ENCODE results near the gene G6PC2.
A peak's percentile ranks its signal among the peaks of the same experiment; 100 is the strongest.
"Not testable (repeated sequence)": the region's sequence is repeated elsewhere in the genome, so short reads cannot be mapped to it uniquely, and the experiment has no call there.

G6PC2 gene, protein sequence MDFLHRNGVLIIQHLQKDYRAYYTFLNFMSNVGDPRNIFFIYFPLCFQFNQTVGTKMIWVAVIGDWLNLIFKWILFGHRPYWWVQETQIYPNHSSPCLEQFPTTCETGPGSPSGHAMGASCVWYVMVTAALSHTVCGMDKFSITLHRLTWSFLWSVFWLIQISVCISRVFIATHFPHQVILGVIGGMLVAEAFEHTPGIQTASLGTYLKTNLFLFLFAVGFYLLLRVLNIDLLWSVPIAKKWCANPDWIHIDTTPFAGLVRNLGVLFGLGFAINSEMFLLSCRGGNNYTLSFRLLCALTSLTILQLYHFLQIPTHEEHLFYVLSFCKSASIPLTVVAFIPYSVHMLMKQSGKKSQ
- total RNA-seq = 0 reads per million in 2 experiments

DNA sequence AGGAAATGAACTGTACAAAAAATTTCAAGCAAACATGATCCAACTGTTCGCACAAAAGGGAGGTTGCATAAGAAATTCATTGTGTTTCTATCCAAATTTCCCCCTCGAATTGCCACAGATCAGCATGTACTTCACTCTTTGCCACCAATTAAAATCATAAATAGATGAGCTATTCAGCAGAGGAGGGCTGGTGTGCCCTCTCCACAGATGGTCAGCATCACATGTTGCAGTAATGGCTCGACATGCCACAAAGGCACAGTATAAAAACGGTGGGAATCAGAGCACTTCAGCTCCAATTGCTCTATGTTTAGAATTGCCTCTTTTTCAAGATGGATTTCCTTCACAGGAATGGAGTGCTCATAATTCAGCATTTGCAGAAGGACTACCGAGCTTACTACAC, at the start of gene G6PC2:
Gene G6PC2 (plus strand): TSS at position 289 of the 400 bp plus-strand sequence. CDS start 41 bp downstream, at position 330.
- DNase-seq (ENCODE audit: low read depth) = no peak

DNA sequence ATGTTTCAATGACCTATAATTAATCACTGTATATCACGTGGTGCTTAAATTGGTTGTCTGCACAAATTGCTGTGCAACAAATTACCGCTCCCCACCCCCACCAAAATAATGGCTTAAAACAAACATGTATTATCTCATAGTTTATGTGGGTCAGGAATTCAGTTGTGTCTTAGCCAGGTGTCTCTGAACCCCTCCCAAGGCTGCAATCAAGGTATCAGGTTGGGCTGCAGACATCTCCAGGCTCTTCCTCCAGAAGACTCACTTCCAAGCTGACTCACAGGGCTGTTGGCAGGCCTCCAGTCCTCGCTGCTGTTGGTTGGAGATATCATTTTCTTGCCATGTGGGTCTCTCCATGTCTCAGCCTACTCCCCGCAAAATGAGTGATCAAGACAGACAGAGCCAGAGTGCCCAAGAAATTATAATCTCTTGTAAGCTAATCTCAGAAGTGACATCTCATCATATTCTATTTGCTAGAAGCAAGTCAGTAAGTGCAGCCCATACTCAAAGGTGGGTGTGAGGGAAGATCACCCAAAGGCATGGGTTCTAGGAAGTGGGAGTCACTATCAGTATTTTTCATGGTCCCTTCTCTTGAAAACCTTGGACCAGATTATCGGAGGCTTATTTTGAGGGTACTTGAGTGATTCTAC, 49.3 kb upstream of the G6PC2 start:
- DNase-seq (ENCODE audit: low read depth) = no peak

DNA sequence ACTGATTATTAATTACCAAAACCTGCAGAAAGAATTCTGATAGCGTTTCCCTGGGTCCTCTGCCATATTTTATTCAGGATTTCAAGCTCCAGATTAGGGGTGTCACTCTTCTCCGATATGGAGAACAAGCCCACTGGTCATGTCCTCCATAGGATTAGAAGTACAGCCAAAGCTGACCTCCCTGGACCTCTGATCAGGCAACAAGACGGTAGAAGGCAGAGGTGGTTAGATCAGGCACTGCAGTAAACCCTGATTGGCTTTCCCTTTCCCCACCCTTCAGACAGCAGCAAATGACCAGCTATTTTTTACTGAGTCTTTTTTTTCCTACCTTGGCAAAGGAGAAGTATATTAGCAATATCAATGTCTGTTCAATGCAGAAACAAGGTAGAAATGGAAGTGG, 48.6 kb upstream of the G6PC2 start:
- DNase-seq (ENCODE audit: low read depth) = no peak

DNA sequence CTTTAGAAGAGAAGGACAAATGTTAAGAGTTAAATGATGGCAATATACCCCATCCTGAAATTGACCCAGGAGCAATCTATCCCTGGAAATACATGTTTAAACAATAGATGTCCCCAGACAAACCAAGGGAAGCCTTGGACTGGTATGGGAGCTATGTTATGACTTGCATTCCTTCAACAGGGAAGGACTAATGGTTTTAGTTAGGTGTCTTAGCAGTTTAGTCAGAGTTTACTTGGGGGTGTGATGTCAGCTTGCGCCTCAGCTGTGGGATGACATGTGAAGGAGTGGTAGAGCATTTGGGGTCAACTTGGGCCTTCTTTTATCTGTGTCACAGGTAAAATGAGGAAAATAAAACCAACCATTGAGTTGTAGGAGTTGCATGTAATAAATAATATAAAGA, 47.6 kb upstream of the G6PC2 start:
- DNase-seq (ENCODE audit: low read depth) = no peak

DNA sequence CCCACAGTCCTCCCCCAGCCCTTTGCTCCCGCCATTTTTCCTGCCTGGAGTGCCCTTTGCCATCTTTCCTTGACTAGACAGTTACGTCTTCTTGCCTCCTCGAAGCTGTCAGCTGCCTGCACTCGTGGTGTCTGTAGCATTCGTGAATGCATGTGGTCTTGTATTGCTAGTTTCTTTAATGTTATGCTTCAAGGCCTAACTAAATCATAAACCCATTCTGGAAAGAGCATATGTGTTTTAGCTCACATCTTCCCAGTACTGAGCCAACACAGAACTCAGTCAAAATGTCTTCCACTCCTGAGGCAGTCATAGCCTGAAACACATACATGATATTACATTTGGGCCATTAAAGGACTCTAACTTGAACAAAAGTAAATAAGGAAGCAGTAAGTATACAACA, 46.4 kb upstream of the G6PC2 start:
- DNase-seq (ENCODE audit: low read depth) = no peak

DNA sequence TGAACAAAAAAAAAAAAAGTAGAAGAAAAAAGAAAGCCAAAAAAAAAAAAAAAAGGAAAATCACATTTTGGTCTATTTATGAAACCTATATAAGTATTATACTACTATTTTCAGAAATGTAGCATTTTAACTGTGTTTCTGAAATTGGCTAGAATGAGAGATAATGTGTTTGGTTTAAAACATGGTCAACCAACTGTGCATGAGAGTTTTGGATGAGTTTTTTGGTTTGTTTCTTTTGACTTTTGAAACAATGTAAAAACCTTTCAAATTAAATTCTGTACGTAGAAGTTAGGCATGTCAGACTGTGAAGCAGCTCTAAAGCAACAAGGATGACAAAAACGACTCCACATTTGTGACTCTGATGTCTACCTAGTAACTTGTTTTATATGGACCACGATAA, 45.5 kb upstream of the G6PC2 start:
- no peak for DNase-seq (ENCODE audit: low read depth)

DNA sequence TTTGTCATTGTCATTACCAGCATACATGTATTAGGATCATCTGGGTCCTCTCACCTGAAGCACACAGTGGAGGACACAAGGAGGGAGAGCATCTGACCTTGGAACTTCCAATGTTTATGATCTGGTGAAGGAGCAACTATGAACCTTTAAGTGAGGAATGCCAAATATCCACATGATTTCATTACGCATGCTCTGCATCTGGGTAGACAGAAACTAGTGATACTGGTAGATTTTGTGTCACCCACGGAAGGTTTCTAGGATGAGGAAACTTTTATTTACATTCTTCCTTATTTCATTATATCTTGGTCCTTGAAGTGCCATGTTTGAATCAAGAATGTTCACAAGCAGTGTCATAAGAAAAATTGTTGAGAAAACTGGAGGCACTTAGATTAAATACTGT, 42.9 kb upstream of the G6PC2 start:
- DNase-seq (ENCODE audit: low read depth) = no peak

DNA sequence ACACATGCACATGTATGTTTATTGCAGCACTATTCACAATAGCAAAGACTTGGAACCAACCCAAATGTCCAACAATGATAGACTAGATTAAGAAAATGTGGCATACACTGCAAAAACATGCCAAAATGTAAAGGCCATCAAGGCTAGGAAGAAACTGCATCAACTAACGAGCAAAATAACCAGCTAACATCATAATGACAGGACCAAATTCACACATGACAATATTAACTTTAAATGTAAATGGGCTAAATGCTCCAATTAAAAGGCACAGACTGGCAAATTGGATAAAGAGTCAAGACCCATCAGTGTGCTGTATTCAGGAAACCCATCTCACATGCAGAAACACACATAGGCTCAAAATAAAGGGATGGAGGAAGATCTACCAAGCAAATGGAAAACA, 33.9 kb upstream of the G6PC2 start:
- DNase-seq (ENCODE audit: low read depth) = not testable (repeated sequence)

DNA sequence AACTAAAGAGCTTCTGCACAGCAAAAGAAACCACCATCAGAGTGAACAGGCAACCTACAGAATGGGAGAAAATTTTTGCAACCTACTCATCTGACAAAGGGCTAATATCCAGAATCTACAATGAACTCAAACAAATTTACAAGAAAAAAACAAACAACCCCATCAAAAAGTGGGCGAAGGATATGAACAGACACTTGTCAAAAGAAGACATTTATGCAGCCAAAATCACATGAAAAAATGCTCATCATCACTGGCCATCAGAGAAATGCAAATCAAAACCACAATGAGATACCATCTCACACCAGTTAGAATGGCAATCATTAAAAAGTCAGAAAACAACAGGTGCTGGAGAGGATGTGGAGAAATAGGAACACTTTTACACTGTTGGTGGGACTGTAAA, 30.7 kb upstream of the G6PC2 start:
- not testable (repeated sequence) for DNase-seq (ENCODE audit: low read depth)

DNA sequence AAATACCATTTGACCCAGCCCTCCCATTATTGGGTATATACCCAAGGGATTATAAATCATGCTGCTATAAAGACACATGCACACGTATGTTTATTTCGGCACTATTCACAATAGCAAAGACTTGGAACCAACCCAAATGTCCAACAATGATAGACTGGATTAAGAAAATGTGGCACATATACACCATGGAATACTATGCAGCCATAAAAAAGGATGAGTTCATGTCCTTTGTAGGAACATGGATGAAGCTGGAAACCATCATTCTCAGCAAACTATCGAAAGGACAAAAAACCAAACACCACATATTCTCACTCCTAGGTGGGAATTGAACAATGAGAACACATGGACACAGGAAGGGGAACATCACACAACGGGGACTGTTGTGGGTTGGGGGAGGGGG, 30.3 kb upstream of the G6PC2 start:
- DNase-seq (ENCODE audit: low read depth) = not testable (repeated sequence)

DNA sequence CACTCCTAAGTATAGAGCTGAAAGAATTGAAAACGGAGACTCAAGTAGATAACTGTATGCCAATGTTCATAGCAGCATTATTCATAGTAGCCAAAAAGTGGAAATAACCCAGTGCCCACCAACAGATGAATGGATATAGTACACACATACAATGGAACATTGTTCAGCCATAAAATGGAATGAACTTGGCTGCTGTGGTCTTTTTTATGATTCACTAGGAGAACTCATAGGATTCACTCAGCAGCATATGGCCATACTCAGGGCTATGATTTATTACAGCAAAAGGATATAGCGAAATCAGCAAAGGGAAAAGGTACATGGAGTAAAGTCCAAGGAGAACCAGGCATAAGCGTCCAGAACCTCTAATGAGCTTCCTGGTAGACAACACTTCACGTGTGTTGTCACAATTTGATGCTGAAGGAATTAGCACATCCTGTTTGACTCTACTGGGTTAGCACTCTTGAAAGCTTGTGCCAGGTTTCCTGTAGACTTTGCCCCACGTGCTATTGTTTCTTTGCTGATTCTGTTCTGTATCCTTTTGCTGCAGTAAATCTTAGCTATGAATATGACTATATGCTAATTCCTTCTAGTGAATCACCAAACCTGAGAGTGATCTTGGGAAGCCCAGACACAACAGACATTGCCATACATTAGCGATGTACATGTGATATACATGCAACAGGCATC, 26.6 kb upstream of the G6PC2 start:
- no peak for DNase-seq (ENCODE audit: low read depth)

DNA sequence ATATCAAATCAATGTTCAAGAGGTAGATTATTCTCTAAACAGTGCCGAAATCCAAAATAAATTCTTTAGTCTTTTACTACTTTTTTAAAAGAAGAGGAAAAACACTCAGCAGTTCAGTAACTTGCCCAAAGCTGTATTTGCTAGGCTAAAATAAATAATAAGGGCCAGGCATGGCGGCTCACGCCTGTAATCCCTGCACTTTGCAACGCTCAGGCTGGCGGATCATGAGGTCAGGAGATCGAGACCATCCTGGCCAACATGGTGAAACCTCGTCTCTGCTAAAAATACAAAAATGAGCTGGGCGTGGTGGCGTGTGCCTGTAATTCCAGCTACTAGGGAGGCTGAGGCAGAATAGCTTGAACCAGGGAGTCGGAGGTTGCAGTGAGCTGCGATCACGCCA, 18.9 kb upstream of the G6PC2 start:
- not testable (repeated sequence) for DNase-seq (ENCODE audit: low read depth)

DNA sequence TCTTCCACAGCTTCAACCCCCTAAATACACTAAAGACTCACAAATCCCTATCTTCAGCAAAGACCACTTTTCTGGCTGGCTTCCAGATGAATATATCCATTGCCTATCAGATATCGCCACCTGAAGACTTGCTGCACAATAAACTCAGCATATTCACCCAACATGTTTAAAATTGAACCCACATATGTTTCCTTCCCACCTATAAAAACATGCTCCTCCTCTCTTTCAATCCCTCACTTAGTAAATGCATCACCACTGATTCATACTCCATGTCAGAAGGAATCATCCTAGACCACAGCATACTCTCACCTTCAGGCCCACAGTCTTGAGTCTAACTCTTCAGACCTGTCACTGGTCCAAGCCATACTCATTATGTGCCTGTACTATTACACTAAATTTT, 16.1 kb upstream of the G6PC2 start:
- no peak for DNase-seq (ENCODE audit: low read depth)

DNA sequence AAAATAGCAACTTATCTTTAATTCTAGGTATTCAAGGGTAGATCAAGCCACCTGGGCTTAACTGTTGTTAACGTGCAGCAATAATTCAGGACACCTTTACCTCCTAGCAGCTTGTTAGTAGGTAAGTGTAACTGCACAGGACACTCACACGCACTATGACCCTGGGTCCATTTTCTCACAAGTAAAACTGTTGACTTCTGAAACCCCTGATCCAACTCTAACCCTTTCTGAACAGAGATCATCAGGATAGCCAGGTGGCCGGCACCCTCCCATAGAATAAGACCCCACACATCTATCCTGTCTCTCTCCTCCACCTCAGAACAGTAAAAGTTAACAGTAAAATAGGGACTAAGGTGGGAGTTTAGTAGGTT, 11.5 kb upstream of the G6PC2 start:
- no peak for DNase-seq (ENCODE audit: low read depth)

DNA sequence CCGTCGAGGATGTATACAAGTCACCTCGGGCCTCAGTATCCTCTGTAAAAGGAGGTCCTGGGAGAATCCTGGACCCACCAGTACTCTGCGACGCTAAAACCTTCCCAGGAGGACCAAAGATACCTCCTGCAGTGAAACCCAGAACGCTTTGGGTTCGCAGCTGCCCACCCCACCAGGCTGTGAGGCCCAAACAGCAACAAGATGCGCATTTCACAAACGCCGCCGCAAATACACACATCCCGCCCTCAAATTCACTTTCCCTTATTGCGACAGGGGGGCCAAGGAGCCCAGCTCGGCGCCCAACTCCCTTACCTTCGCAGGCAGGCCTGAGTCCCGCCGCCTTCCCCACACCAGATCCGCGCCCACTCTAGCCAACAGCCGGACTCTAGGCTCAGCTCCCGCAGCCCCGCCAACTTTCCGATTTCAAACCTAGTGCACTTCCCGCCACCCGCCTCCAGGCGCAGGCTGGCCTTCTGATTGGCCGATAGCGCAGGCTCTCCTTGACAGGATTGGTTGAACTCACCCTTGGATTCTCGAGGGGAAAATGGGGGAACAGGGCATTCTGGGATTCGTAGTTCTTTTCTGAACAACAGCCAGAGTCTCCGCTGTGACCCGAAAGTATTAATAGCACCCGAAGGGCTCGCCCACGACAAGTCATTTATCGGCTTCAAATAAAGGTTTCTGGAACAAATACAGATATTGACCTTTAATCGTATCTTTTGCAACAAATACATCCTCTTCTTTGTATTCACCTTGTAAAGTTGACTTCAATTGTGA, 10.9 kb upstream of the G6PC2 start, which contains the start of gene SPC25:
Gene SPC25 (minus strand): TSS at position 425 of the 777 bp plus-strand sequence. CDS start 911 bp downstream, outside the sequence.
- peak; percentile 84 for DNase-seq (ENCODE audit: low read depth)

DNA sequence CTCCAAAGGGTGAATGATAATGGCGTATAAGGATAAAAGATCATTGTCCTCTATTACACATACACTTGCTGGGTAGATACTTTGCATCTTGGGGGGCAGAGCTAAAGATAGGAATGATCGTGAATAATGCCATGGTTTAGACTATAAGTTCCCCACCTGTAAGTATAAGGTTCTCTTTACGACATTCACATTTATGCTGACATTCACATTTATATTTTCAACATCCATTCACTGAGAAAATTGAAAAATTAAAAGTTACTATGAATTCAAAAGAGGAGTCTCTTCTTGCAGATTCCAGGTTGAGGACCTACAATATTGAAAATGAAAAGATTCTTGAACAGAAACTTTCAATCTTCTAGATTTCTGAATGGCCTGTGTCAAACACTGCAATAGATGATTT, 8.8 kb upstream of the G6PC2 start:
- DNase-seq (ENCODE audit: low read depth) = no peak

DNA sequence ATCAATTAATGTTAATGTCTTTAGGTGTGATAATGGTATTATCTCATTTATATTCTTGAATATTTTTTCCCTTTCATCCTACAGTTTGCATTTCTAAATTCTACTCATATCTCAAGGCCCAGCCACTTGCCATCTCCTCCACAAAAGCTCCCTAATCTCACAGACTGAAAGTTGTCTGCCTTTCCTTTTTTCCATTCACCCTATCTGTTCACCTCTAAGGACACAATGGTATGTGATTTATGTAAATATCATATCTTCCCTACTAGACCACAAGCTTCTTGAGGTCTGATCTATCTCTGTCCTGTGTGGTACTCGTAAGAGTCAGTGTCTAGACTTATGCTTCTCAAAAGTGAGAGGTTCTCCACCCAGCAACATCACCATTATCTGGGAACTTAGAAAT, 7.0 kb upstream of the G6PC2 start:
- no peak for DNase-seq (ENCODE audit: low read depth)

DNA sequence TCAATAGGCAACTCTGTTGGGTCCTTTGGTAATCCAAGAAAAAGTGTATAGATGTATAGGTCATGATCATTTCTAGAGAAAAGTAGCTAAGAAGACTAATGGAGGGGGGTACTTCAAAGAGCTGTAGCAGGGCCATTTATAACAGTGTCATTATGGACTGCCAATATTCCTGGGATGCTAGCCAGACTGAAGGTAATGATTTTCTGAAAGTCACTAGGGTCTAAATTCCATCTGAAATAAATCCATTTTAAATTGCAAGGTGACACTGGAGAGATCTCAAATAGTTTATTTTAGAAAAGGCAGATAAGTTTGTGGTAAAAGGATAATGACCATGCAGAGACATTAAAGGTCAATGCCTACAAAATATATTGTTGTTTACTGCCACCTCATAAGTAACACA, 6.4 kb upstream of the G6PC2 start:
- no peak for DNase-seq (ENCODE audit: low read depth)

DNA sequence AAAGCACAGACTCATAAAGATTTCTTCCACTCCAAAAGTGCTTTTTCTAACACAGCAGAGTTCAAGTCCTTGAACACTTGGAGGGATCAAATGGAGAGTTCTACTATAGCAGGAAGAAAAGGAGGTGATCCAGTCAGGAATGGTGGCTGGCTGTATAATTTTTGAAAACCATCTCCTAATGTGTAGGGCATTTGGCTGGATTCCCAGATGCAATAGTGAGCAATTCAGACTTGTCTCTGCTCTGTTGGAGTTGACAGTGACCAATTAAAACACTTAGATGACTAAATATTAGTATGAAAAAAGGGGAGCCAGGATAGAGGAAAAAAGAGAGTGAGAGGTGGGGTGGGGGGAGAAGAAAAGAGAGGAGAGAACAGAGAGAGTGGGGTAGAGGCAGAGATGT, 5.3 kb upstream of the G6PC2 start:
- DNase-seq (ENCODE audit: low read depth) = no peak

DNA sequence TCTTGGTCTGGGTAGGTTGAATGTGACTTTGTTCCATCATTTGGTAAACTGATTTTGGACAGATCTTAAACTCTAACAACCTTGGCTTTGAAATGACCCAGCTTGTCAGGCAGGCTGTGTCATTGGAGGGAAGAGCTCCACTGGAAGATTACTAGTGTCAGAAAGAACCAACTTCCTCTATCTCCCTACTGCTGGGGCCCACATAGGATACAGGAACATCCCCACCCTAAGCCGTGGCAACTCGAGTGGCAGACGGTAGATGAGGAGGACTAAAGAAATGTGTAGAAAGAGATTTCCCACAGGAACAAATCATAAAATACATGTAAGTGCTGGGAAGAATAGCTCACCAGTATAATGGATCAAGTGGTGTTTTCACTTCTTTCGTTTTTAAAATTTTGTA, 4.3 kb upstream of the G6PC2 start:
- no peak for DNase-seq (ENCODE audit: low read depth)

DNA sequence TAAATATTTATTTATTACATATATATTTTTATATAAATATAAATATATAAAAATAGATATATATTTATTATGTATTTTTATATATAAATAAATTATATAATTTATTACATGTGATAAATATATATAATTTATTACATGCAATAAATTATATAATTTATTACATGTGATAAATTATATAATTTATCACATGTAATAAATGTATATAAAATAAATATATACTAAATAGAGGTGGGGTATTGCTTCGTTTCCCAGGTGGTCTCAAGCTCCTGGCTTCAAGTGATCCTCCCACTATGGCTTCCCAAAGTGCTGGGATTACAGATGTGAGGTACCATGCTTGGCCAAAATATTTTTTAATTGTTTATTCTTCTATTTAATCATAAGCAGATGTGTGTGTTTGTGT, 3.6 kb upstream of the G6PC2 start:
- DNase-seq (ENCODE audit: low read depth) = no peak

DNA sequence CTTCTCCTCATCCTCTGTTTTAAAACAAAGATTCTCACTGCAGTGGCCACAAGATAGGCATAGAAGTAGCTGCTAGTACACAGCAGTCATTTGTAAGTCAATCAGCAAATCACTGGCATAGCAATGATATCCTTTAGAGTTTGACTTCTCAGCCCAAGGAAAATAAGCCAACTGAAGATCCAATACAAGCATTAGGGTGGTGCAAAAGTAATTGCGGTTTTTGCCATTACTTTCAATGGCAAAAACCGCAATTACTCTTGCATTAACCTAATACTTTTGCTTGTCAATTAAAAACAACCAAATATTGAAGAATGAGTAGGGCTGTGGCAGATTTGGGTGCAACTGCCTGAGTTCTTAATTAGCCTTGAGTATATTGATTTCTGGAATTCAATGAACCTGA, 2.8 kb downstream of the G6PC2 start:
- no peak for DNase-seq (ENCODE audit: low read depth)
